ENCODE results near the gene PALD1. TPM values are rescaled to one million over a fixed set of nuclear protein-coding genes. Genes with fewer than 3 reads are reported as not detected.
A peak's percentile ranks its signal among the peaks of the same experiment; 100 is the strongest.

PALD1 gene
- total and polyA plus RNA-seq, 12 donors, result 2.0 to 16.2 (median 7.4) TPM

DNA sequence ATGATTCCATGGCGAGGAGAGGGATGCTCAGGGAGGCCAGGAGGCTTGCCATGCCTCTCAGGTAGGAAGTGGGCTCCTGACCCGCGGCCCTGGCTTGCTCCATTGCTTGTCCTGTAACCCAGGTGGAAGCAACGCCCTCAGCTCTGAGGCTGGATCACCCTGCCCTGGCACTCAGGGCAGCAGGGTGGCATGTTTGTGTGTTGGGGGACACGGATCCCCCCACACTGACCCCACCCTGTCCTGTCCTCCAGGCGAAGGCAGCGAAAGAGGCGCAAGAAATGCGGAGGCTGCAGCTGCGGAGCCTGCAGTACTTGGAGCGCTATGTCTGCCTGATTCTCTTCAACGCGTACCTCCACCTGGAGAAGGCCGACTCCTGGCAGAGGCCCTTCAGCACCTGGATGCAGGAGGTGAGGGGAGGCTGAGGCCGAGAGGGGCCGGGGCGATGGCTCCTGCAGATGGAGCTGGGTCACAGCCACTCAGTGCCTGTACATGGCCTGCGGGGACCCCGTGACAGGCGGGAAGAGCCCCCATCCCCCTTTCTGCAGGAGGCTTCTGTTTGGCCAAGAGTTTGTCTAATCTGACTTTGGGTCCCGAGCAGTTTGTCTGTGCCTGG, 85.7 kb downstream of the PALD1 start:
- Histone ChIP-seq H3K4me3 (no peak overlapping the region), H3K27me3 (no peaks in the 10 kb centered on the region), H3K4me1 (replicated peaks in 1 of 2) (no peaks in the 10 kb centered on the region), H3K27ac (no peak overlapping the region), H3K36me3 (replicated peaks in 1 of 2) (no peaks in the 10 kb centered on the region), H3K9me3 (replicated peaks in 1 of 3) (no peaks in the 10 kb centered on the region)
- no peak for DNase-seq
- intact Hi-C loops (cut with DNase I), result no loop called here
- WGBS, 4 donors, result 90 to 95% (median 92%) methylated on average over 2 to 21 of the region's 21 CpGs
- TF ChIP-seq, protein P1, sequence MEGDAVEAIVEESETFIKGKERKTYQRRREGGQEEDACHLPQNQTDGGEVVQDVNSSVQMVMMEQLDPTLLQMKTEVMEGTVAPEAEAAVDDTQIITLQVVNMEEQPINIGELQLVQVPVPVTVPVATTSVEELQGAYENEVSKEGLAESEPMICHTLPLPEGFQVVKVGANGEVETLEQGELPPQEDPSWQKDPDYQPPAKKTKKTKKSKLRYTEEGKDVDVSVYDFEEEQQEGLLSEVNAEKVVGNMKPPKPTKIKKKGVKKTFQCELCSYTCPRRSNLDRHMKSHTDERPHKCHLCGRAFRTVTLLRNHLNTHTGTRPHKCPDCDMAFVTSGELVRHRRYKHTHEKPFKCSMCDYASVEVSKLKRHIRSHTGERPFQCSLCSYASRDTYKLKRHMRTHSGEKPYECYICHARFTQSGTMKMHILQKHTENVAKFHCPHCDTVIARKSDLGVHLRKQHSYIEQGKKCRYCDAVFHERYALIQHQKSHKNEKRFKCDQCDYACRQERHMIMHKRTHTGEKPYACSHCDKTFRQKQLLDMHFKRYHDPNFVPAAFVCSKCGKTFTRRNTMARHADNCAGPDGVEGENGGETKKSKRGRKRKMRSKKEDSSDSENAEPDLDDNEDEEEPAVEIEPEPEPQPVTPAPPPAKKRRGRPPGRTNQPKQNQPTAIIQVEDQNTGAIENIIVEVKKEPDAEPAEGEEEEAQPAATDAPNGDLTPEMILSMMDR (IDR thresholded peaks at IDR 0.05), result no peak
- no peak for TF ChIP-seq POLR2A (IDR thresholded peaks at IDR 0.05)

DNA sequence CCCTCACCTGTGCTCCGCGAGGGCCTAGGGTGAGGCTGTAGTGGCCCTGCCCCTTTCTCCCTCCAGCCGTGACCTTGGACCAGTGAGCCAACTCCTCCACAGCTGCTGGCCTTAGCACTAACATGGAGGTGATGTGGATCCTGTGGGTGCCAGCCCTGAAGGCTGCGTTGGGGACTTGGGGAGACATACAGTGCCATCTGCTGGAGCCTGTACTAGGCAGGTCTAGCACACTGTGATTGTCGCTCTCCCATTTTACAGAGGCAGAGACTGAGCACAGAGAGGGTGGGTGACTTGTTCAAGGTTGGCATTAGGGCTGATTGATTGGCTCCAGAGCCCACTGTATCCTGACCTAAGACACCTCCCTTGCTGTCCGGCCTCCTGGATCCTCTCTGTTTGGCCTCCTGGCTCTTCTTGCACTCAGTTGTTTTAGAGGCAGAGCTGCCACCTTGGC, 86.4 kb downstream of the PALD1 start:
- intact Hi-C loops (cut with DNase I), result no loop called here
- H3K36me3 ChIP-seq (replicated peaks in 1 of 2), result no peaks in the 10 kb centered on the region
- no peak overlapping the region for H3K4me3 ChIP-seq
- WGBS, 4 donors, result 69 to 94% (median 79%) methylated on average over 2 to 6 of the region's 6 CpGs
- no peak for TF ChIP-seq POLR2A (IDR thresholded peaks at IDR 0.05)
- TF ChIP-seq, protein P1 (IDR thresholded peaks at IDR 0.05), result no peak
- no peak for DNase-seq
- no peaks in the 10 kb centered on the region for H3K27me3 ChIP-seq
- H3K4me1 ChIP-seq (replicated peaks in 1 of 2), result no peaks in the 10 kb centered on the region
- H3K9me3 ChIP-seq (replicated peaks in 1 of 3), result no peaks in the 10 kb centered on the region
- no peak overlapping the region for H3K27ac ChIP-seq

DNA sequence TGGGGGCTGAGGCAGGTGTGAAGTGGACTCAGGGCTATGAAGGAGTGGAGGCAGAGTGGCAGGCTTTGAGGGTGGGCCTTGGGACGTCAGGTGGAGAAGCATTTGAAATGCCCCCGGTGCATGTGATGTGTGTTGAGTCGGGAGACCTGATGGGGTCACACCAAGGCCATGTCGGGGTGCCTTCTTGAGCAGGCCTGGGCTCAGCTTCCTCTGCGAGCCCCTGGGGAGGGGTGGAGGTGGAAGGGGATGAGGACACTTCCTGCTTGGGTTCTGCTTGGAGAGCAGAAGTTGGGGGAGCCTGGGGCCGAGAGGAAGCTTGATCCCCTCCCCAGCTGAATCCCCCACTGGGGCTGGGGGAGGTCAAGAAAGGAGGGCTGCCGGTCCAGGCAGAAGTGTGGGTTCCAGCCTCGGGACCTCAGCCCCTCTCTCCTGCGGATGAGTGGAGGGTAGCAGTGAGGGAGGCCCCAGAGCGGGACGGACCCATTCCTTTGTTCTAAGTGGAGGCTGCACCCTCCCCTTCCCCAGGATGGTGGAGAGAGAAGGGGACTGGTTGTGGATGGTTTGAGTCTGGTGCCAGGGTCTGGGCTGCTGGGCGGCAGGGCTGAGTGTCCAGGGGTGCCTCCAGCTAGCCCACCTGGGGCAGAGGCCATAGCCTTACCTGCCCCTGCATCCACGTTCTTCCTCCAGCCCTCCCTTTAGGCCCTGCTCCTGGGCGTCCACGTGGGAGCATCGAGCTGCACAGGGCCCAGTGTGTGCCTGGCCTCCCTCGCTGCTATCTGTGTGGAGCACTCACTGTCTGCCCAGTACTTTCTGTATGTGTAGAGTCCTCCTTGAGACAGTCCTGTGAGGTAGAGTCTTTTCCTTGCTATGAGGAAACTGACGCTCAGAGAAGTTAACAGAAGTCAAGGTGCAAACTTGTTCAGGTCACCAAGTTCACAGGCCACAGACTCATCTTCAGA, 87.3 kb downstream of the PALD1 start:
- Histone ChIP-seq H3K27me3 (no peaks in the 10 kb centered on the region), H3K9me3 (replicated peaks in 1 of 3) (no peaks in the 10 kb centered on the region), H3K4me1 (replicated peaks in 1 of 2) (no peaks in the 10 kb centered on the region), H3K27ac (no peak overlapping the region), H3K4me3 (no peak overlapping the region), H3K36me3 (replicated peaks in 1 of 2) (no peaks in the 10 kb centered on the region)
- no peak for DNase-seq
- intact Hi-C loops (cut with DNase I), result no loop called here
- no peak for TF ChIP-seq POLR2A (IDR thresholded peaks at IDR 0.05)
- WGBS, 4 donors, result 77 to 87% (median 84%) methylated on average over 14 to 18 of the region's 18 CpGs

DNA sequence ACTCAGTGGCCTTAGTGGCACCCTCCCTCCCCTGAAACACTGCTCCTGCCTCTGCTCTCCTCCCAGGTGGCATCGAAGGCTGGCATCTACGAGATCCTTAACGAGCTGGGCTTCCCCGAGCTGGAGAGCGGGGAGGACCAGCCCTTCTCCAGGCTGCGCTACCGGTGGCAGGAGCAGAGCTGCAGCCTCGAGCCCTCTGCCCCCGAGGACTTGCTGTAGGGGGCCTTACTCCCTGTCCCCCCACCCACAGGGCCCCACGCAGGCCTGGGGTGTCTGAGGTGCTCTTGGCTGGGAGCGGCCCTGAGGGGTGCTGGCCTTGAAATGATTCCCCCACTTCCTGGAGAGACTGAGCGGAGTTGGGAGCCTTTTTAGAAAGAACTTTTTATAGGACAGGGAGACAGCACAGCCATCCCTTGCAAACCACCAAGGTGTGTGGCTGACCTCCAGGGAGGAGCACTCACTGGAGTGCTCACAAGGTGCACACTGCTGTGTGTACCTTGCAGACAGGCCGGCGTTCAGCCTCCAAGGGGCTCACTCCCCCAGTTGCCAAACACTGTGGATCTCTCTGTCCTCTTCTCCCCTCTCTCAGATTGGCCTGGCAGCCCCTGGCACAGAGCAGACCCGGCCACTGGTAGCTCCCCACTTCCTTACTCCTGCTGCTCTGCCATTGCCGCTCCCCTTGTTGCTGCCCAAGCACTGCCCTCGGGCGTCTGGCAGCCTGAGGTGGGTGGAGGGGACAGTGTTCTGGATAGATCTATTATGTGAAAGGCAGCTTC, 88.1 kb downstream of the PALD1 start:
- TF ChIP-seq, protein P1 (IDR thresholded peaks at IDR 0.05), result no peak
- TF ChIP-seq POLR2A (IDR thresholded peaks at IDR 0.05), result no peak
- Histone ChIP-seq H3K27ac (no peak overlapping the region), H3K9me3 (replicated peaks in 1 of 3) (no peaks in the 10 kb centered on the region), H3K4me3 (no peak overlapping the region), H3K4me1 (replicated peaks in 1 of 2) (no peaks in the 10 kb centered on the region), H3K27me3 (no peaks in the 10 kb centered on the region), H3K36me3 (replicated peaks in 1 of 2) (no peaks in the 10 kb centered on the region)
- intact Hi-C loops (cut with DNase I), result no loop called here
- DNase-seq, result peak in 1 of 7 donors; percentile 3
- WGBS, 4 donors, result 83 to 90% (median 87%) methylated on average over 15 to 18 of the region's 18 CpGs

All from adrenal gland (tissue), 12 donors.